Stimulated activated naive CD4-positive, alpha-beta T cell treated with Interleukin-2 at 50 U/mL for 16 hours (primary cell): ENCODE measurements around the gene ODF2.
"Not testable (repeated sequence)": the region's sequence is repeated elsewhere in the genome, so short reads cannot be mapped to it uniquely, and the experiment has no call there.

ENCODE experiments used
- DNase-seq: peaks from one replicate; lab custom pipeline; 2025; lab: John Stamatoyannopoulos, UW

The ODF2 gene

GRCh38 chr9:128484686-128485413, 29.0 kb downstream of the ODF2 start:
- no peak for DNase-seq

DNA sequence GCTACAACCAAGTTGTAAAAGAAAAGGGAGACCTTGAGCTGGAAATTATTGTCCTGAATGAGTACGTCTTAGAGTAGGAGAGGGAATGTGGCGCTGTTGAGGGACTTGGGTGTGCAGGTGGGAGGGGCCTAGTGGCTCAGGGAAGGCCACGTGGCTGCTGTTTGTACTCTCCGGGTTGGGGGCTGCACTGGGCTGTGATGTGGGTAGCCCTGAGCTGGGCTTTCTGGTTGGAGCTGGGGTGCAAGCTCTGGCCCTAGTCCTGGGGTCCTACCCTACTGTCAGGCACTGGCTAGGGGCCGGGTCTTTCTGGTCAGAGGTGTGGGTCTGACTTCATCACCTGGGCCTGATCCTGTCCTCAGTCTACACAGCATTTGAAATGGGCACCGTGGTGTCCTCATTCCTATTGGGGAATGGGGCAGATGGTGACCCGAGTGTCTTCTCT, 29.6 kb downstream of the ODF2 start:
- no peak for DNase-seq

DNA sequence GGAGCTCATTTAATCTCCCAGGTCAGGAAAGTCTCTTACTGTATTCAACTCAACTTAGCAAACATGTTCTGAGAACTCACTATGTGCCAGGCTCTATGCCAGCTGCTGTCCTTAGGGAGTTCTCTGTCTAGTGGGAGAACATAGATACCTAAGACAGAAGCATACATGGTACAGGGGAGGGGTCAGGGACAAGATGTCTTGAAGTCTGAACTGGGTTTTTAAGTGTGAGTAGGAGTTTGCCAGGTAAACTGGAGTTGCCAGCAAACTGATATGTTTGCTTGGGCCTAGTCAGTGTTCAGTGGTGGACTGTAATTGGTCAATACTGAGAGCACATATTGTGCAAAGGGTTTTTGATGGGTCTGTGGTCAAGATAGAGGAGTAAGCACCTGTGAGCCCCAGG, 30.4 kb downstream of the ODF2 start:
- no peak for DNase-seq

GRCh38 chr9:128493424-128493823, 37.6 kb downstream of the ODF2 start:
- no peak for DNase-seq

DNA sequence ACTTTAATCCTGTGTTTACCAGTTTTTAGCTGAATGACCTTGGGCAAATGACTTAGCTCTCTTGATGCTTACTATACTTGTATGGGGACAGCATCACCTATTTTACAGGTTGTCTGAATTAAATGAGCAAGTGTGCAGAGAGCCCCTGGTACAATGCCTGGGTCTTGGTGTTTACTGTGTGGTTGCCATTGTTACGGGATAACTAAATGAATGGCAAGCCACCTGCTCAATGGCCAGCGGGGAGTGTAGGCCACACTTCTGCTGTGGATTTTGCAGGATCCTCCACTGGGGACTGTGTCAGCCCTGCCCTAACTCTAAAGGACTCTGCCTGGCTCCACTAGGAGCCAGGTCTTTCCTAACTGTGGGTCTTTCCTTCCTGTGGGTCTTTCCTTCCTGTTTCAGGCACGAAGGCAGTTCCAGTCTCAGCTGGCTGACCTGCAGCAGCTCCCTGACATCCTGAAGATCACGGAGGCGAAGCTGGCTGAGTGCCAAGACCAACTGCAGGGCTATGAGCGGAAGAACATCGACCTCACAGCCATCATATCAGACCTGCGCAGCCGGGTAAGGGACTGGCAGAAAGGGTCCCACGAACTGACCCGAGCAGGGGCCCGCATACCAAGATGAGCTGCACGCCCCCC, 38.4 kb downstream of the ODF2 start:
- DNase-seq, result no peak

GRCh38 chr9:128494746-128495129, 38.9 kb downstream of the ODF2 start:
- no peak for DNase-seq

- DNase-seq, result no peak
Observed at GRCh38 chr9:128495296-128495695, 39.5 kb downstream of the ODF2 start.

DNA sequence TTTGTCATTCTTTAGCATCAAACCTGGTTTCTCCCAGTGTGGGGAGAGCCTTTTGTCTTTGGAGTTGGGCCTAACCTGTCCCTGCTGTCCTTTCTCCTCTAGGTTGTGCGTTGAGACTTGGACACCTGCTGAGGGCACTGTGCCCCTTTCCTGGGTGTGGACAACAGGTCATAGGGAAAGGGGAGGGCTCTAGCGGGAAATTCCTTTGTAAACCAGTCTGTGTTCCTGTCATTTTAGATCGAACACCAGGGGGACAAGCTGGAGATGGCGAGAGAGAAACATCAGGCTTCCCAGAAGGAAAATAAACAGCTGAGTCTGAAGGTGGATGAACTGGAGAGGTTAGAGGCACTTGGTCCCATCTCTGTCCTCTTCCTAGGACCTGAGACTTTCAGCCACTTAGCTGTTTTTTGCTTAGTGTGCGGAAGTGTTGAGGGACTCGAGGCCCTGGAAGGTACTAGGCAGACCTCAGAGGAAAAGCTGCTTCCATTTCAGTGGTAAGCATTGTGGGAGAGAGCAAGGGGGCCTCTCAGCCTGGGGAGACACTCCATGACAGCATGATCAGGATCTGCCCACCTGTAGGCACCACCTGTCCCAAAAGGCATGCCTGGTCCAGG, 40.1 kb downstream of the ODF2 start:
- no peak for DNase-seq

- no peak for DNase-seq
Observed at GRCh38 chr9:128497824-128498610, 42.2 kb downstream of the ODF2 start.

GRCh38 chr9:128498911-128499310, 43.1 kb downstream of the ODF2 start:
- DNase-seq, result no peak

- no peak for DNase-seq
Observed at GRCh38 chr9:128499920-128500319, 44.1 kb downstream of the ODF2 start.

DNA sequence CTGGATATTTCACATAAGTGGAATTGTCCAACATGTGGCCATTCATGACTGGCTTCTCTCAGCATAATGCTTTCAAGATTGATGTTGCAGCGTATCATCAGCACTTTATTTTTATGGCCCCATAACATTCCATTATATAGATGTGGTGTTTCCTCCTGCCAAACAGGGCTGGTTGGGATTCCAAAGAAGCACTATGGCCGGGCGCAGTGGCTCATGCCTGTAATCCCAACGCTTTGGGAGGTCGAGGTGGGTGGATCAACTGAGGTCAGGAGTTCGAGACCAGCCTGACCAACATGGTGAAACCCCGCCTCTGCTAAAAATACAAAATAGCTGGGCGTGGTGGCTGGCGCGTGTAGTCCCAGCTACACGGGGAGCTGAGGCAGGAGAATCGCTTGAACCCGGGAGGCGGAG, 47.6 kb downstream of the ODF2 start:
- DNase-seq, result not testable (repeated sequence)

DNA sequence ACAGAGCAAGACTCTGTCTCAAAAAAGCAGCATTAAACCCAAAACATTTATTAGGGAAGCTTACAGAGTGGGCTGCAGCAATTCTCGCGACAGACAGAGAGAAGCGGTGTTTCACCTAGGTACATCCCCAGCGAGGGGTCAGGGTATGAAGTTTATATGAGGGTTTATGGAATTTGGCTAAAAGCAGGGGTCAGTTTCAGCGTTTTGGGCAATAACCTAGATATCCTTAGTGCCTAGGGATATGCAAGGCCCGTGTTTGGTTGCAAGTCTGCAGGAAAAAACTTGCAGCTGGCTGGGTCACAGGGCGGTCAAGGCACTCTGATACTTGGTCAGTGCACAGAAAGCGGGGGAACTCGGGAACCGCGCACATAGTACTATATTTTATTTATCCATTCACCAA, 48.1 kb downstream of the ODF2 start:
- DNase-seq, result no peak

- peak; percentile 94 for DNase-seq
Observed at GRCh38 chr9:128504485-128505413, 48.9 kb downstream of the ODF2 start, which contains the start of gene GLE1. GLE1 (plus strand) TSS chr9:128504719; CDS start chr9:128504806, 87 bp downstream.

GRCh38 chr9:128505414-128505765, 49.6 kb downstream of the ODF2 start:
- no peak for DNase-seq

DNA sequence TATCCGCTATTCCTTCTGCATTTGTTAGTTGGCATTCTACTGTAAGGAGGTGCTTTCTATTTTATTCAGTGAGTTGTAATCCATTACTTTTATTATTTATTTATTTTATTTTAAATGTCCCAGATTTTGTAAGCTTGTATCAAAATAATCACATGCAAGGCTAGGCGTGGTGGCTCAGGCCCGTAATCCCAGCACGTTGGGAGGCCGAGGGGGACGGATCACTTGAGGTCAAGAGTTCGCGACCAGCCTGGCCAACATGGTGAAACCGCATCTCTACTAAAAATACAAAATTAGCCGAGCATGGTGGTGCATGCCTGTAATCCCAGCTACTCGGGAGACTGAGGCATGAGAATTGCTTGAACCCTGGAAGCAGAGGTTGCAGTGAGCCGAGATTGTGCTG, 50.1 kb downstream of the ODF2 start:
- DNase-seq, result not testable (repeated sequence)

DNA sequence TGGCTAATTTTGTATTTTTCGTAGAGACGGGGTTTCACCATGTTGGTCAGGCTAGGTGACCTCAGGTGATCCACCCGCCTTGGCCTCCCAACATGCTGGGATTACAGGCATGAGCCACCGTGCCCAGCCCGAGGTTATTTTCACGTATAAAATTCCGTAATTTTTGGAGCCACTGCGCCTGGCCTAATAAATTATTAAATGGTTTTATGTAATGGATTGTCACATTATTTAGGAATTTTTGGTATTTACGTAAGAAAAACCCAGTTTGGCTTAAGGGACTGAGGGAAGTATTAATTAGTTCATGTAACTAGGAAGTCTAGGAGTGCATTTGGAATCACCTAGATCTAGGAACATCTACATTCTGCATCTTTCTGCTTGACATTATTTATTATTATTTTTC, 57.0 kb downstream of the ODF2 start:
- no peak for DNase-seq

DNA sequence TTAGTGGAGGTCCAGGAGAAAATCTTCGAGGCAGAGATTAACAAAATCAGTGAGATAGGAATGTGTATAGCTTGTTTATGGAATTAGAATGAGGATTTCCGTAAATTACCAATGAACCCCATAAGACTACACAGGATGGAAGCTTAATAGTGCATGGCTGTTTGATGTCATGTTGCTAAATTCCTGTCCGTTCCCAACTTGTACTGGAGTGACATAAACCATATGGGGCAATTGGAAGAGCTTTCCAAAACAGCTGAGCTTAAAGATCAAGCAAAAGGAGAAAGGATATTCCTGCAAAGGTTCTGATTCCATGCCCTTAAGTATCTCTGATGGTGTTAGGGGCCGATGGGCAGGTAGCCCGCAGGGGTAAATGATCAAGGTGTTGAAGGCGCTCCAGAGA, 66.2 kb downstream of the ODF2 start:
- no peak for DNase-seq

GRCh38 chr9:128523199-128523925, 67.6 kb downstream of the ODF2 start:
- DNase-seq, result no peak

- DNase-seq, result no peak
Observed at GRCh38 chr9:128526720-128527119, 70.9 kb downstream of the ODF2 start.
